Nucleus accumbens (tissue), 56 donors: Measurements from ENCODE around the gene AGBL1.
A peak's percentile ranks its signal among the peaks of the same experiment; 100 is the strongest.

Source experiments
- DNase-seq, 56 donors: peaks; one replicate each; lab custom pipeline; 2025; lab: John Stamatoyannopoulos, UW

Gene AGBL1

GRCh38 chr15:86620157-86620556, 540.5 kb downstream of the AGBL1 start:
- no peak for DNase-seq

- no peak for DNase-seq
Observed at GRCh38 chr15:86620641-86621349, 541.1 kb downstream of the AGBL1 start.

GRCh38 chr15:86623236-86623635, 543.6 kb downstream of the AGBL1 start:
- no peak for DNase-seq

GRCh38 chr15:86624261-86625036, 544.8 kb downstream of the AGBL1 start:
- DNase-seq = peak in 43 of 56 donors; percentile 3 to 76 (median 25)

GRCh38 chr15:86629409-86630356, 550.0 kb downstream of the AGBL1 start:
- no peak for DNase-seq

- DNase-seq = no peak
Observed at GRCh38 chr15:86630946-86631345, 551.3 kb downstream of the AGBL1 start.

- DNase-seq = no peak
Observed at GRCh38 chr15:86634146-86634545, 554.5 kb downstream of the AGBL1 start.

- no peak for DNase-seq
Observed at GRCh38 chr15:86634992-86635638, 555.4 kb downstream of the AGBL1 start.

- no peak for DNase-seq
Observed at GRCh38 chr15:86644339-86644738, 564.7 kb downstream of the AGBL1 start.

GRCh38 chr15:86645925-86646500, 566.3 kb downstream of the AGBL1 start:
- DNase-seq = no peak

- DNase-seq = no peak
Observed at GRCh38 chr15:86647810-86648440, 568.3 kb downstream of the AGBL1 start.

GRCh38 chr15:86649277-86649676, 569.6 kb downstream of the AGBL1 start:
- no peak for DNase-seq

- DNase-seq = no peak
Observed at GRCh38 chr15:86650094-86650493, 570.4 kb downstream of the AGBL1 start.

- DNase-seq = no peak
Observed at GRCh38 chr15:86653344-86654197, 573.9 kb downstream of the AGBL1 start.

GRCh38 chr15:86654501-86654900, 574.8 kb downstream of the AGBL1 start:
- DNase-seq = no peak

GRCh38 chr15:86657305-86657704, 577.6 kb downstream of the AGBL1 start:
- no peak for DNase-seq

- no peak for DNase-seq
Observed at GRCh38 chr15:86659724-86660411, 580.2 kb downstream of the AGBL1 start.

GRCh38 chr15:86661580-86661979, 581.9 kb downstream of the AGBL1 start:
- no peak for DNase-seq
